K562 (cell line): ENCODE measurements around the gene SNRPF. TPM values are rescaled to one million over a fixed set of nuclear protein-coding genes. Genes with fewer than 3 reads are reported as not detected.

Experiments used
- ATAC-seq: fragments of 200-7000 bp; cut with Tn5 transposase; 3 replicates; pipeline ENCODE4 v1.9.1; 2020; ENCODE audit warnings: moderate library complexity
- Bru-seq: library from RNA; stranded (reverse); fragments of 400-500 nt; gene quantifications from one replicate; lab custom pipeline; 2021; lab: Mats Ljungman, UMichigan
- BruChase-seq, 2 experiments: library from RNA; stranded (reverse); fragments of 400-500 nt; gene quantifications; one replicate each; lab custom pipeline; 2021; lab: Mats Ljungman, UMichigan
- BruUV-seq: library from RNA; stranded (reverse); fragments of 400-500 nt; replicated peaks from 2 replicates; lab custom pipeline; 2021; lab: Mats Ljungman, UMichigan
- CTCF ChIA-PET: fragments of 300-600 bp; formaldehyde crosslinking; extraction: SDS; loops from one replicate; lab custom pipeline; 2021; ENCODE audit warnings: low intra/inter-chr PET ratio; lab: Yijun Ruan, JAX
- POLR2A ChIA-PET: fragments of 300-600, 350-650 bp; sonication (Branson Sonifier 250); formaldehyde crosslinking; extraction: SDS; loops from one replicate; lab custom pipeline; 2021; ENCODE audit warnings: antibody characterized with exemption, inconsistent platforms; lab: Yijun Ruan, JAX
- DNase-seq, 4 experiments: peaks; one replicate each; pipeline versions ENCODE4 v3.0.0 to v3.0.0-alpha.2; 2011 to 2018; ENCODE audit warnings: low spot score in 3 of 4, mixed read lengths in 3 of 4; ENCODE audit errors: extremely low read depth in 1 of 4
- FAIRE-seq: peaks from 2 replicates; lab custom pipeline; 2011; peaks lifted over from hg19 to GRCh38; lab: Jason Lieb, UNC
- H2AFZ ChIP-seq: 2 replicates; pipeline ENCODE4 v1.6.0; 2011; ENCODE audit warnings: low read depth, low read length, control low read depth, inconsistent platforms
- H3K27ac ChIP-seq: fragments of 200-600 bp; 3 replicates; pipeline ENCODE4 v1.8.0; 2011; ENCODE audit warnings: low read depth, mild to moderate bottlenecking, control low read depth, inconsistent platforms, low read length, moderate library complexity, mixed read lengths; ENCODE audit errors: extremely low read depth
- H3K27me3 ChIP-seq, 2 experiments: fragments of 300-600 bp in 1 of 2; 2 replicates in 1 of 2; 3 replicates in 1 of 2; pipeline versions ENCODE4 v1.6.0 to v1.8.0; 2011; ENCODE audit warnings: inconsistent platforms in 2 of 2, low read length in 2 of 2, mild to moderate bottlenecking in 1 of 2, mixed read lengths in 1 of 2, moderate library complexity in 1 of 2; ENCODE audit not compliant: control insufficient read depth in 2 of 2, insufficient read depth in 2 of 2
- H3K36me3 ChIP-seq: fragments of 300-600 bp; 3 replicates; pipeline ENCODE4 v1.8.0; 2011; ENCODE audit warnings: mild to moderate bottlenecking, low read length, inconsistent platforms; ENCODE audit not compliant: control insufficient read depth, insufficient read depth
- H3K4me1 ChIP-seq, 2 experiments: fragments of 200-600 bp in 1 of 2; replicated peaks in 1 of 2; 2 replicates in 1 of 2; 3 replicates in 1 of 2; pipeline versions ENCODE4 v1.5.1 to v1.8.0; 2011; ENCODE audit warnings: inconsistent platforms in 2 of 2, low read length in 2 of 2, mild to moderate bottlenecking in 1 of 2, mixed read lengths in 1 of 2, moderate library complexity in 1 of 2; ENCODE audit not compliant: control insufficient read depth in 2 of 2, insufficient read depth in 2 of 2
- H3K4me2 ChIP-seq: 2 replicates; pipeline ENCODE4 v1.6.1; 2011; ENCODE audit warnings: low read length, control low read depth, inconsistent platforms, mixed read lengths; ENCODE audit not compliant: insufficient read depth
- H3K4me3 ChIP-seq: fragments of 200-600 bp; sonication (generic), shearing (Covaris generic); 2 replicates; pipeline ENCODE4 v1.5.1; 2016; ENCODE audit warnings: control low read depth, inconsistent platforms
- H3K79me2 ChIP-seq: fragments of 200-600 bp; 3 replicates; pipeline ENCODE4 v1.8.0; 2011; ENCODE audit warnings: low read length, inconsistent platforms; ENCODE audit not compliant: control insufficient read depth, insufficient read depth
- H3K9ac ChIP-seq, 2 experiments: 2 replicates each; pipeline versions ENCODE4 v1.6.0 to v1.6.1; 2011; ENCODE audit warnings: low read depth in 2 of 2, low read length in 2 of 2, control low read depth in 1 of 2, inconsistent platforms in 1 of 2, mild to moderate bottlenecking in 1 of 2, mixed read lengths in 1 of 2; ENCODE audit not compliant: insufficient read depth in 1 of 2
- H3K9me1 ChIP-seq: one replicate; pipeline ENCODE4 v1.6.0; 2011; ENCODE audit warnings: inconsistent platforms, mild to moderate bottlenecking, low read length, moderate library complexity; ENCODE audit not compliant: control insufficient read depth, insufficient read depth
- H3K9me3 ChIP-seq: replicated peaks from 2 replicates; pipeline ENCODE4 v1.5.1; 2011; ENCODE audit warnings: low read depth, low read length, inconsistent platforms; ENCODE audit not compliant: control insufficient read depth, insufficient read depth
- H4K20me1 ChIP-seq: replicated peaks from 2 replicates; pipeline ENCODE4 v1.6.1; 2011; ENCODE audit warnings: low read length, inconsistent platforms, mixed read lengths; ENCODE audit not compliant: control insufficient read depth, insufficient read depth
- ASH1L ChIP-seq: fragments of 450-650 bp; IDR thresholded peaks from 2 replicates; pipeline ENCODE4 v1.6.1; 2018; ENCODE audit warnings: borderline replicate concordance, mild to moderate bottlenecking, low read depth; ENCODE audit not compliant: partially characterized antibody
- CREB1 ChIP-seq, 2 experiments: sonication (generic) in 1 of 2; formaldehyde crosslinking in 1 of 2; IDR thresholded peaks; 2 replicates each; pipeline versions ENCODE4 v1.6.1 to v1.8.0; 2012 to 2022; ENCODE audit warnings: inconsistent platforms in 1 of 2, mild to moderate bottlenecking in 1 of 2, missing genetic modification reagents in 1 of 2, moderate library complexity in 1 of 2
- CTBP1 ChIP-seq: fragments of 450-650 bp; IDR thresholded peaks from 2 replicates; pipeline ENCODE4 v1.6.1; 2016; ENCODE audit warnings: borderline replicate concordance
- E2F3 ChIP-seq: fragments of 250-450 bp; sonication (Bioruptor Pico); IDR thresholded peaks from 2 replicates; pipeline ENCODE4 v1.4.0; 2020; ENCODE audit warnings: mild to moderate bottlenecking
- NFYB ChIP-seq: IDR thresholded peaks from 2 replicates; pipeline ENCODE4 v1.6.1; 2011; ENCODE audit warnings: mild to moderate bottlenecking, moderate library complexity; ENCODE audit not compliant: insufficient read length; ENCODE audit errors: extremely low read depth
- PHTF2 ChIP-seq: fragments of 250-450 bp; sonication (Bioruptor Pico); IDR thresholded peaks from 2 replicates; pipeline ENCODE4 v1.5.0; 2021; ENCODE audit warnings: mild to moderate bottlenecking
- POLR2G ChIP-seq: fragments of 200-400 bp; formaldehyde crosslinking; IDR thresholded peaks from 2 replicates; pipeline ENCODE4 v1.6.1; 2017; ENCODE audit warnings: low read depth, mild to moderate bottlenecking, antibody characterized with exemption, low read length, moderate library complexity
- RBFOX2 ChIP-seq: fragments of 200-400 bp; formaldehyde crosslinking; IDR thresholded peaks from 2 replicates; pipeline ENCODE4 v1.6.1; 2017; ENCODE audit warnings: low read depth, mild to moderate bottlenecking, low read length, moderate library complexity
- SPI1 ChIP-seq: IDR thresholded peaks from 2 replicates; pipeline ENCODE4 v1.6.1; 2011; ENCODE audit warnings: low read depth, low read length, control low read depth, borderline replicate concordance
- WGBS: fragments of 100-300 bp; shearing (Covaris generic); methylation state at CpG from one replicate; pipeline ENCODE4 v1.1.6; 2016; ENCODE audit warnings: low coverage, mixed read lengths; ENCODE audit not compliant: insufficient coverage; ENCODE audit errors: missing lambda C conversion rate; 5-methylcytosine and 5-hydroxymethylcytosine counted together
- in situ Hi-C: fragments of 300-500 bp; cut with MboI; formaldehyde crosslinking; loops from 4 replicates; pipeline ENCODE4 v1.15.0; 2018; ENCODE audit warnings: inconsistent platforms, mixed read lengths
- intact Hi-C: fragments of 100-400 bp; cut with micrococcal nuclease; formaldehyde crosslinking; loops from 2 replicates; pipeline ENCODE4 v1.14.2; 2022
- long read RNA-seq, 3 experiments: library from polyadenylated mRNA in 2 of 3; library from RNA in 1 of 3; unstranded in 2 of 3; stranded (forward) in 1 of 3; transcript quantifications; one replicate each; pipeline ENCODE4 v2.0.0, GENCODE V29; 2019 to 2022
- polyA minus RNA-seq, 3 experiments: library from RNA; depleted of rRNA, polyadenylated mRNA; stranded (reverse); fragments of >200 nt; gene quantifications; 2 replicates each; pipeline ENCODE4 v1.2.3, GENCODE V29; 2011
- polyA plus RNA-seq, 8 experiments: library from polyadenylated mRNA; depleted of rRNA in 4 of 8; stranded (reverse) in 5 of 8; unstranded in 3 of 8; fragments of >200 nt; fragmentation: Nextera tagmentation in 2 of 8; fragmentation: Illumina TruSeq in 1 of 8; extraction: Ambion mirVana in 2 of 8; extraction: Trizol in 1 of 8; gene quantifications; 2 replicates each; pipeline versions ENCODE4 v1.2.1 to v1.2.3, GENCODE V29; 2011 to 2014; ENCODE audit warnings: inconsistent platforms in 1 of 8, missing spikeins in 1 of 8
- total RNA-seq, 7 experiments: library from RNA; depleted of rRNA in 6 of 7; stranded (reverse); fragments of >200 nt in 6 of 7; fragmentation: Illumina TruSeq in 2 of 7; extraction: Trizol in 2 of 7; gene quantifications; 2 replicates each; pipeline versions ENCODE4 v1.2.1 to v1.2.3, GENCODE V29; 2011 to 2021; ENCODE audit warnings: low replicate concordance in 1 of 7
- TF ChIP-seq, protein P1 (sequence below): IDR thresholded peaks from 2 replicates; pipeline ENCODE4 v1.6.1; 2011; ENCODE audit warnings: borderline replicate concordance, low read depth, mild to moderate bottlenecking, moderate library complexity, low read length; ENCODE audit not compliant: insufficient read depth, poor library complexity, severe bottlenecking
- TF ChIP-seq, protein P2 (sequence below): sonication (generic); formaldehyde crosslinking; IDR thresholded peaks from 2 replicates; pipeline ENCODE4 v1.9.0; 2022; ENCODE audit warnings: mild to moderate bottlenecking, missing genetic modification reagents

SNRPF gene
- 9.0 and 33.7 TPM in 2 replicates for total RNA-seq (2011; cell fraction: chromatin; rRNA removed; ENCODE audit: low replicate concordance)
- 10.5 and 13.9 TPM in 2 replicates for total RNA-seq (2011; cell fraction: nucleolus; rRNA removed)
- 25.7 and 45.3 TPM in 2 replicates for total RNA-seq (2011; cell fraction: nucleoplasm; rRNA removed)
- total RNA-seq (2014; rRNA removed) (70.4 and 83.6 TPM in 2 replicates), total RNA-seq (2014; rRNA removed; fragmentation: Illumina TruSeq; extraction: Trizol) (99.2 and 103 TPM in 2 replicates), total RNA-seq (2015; rRNA removed; fragmentation: Illumina TruSeq; extraction: Trizol) (104 and 118 TPM in 2 replicates), total RNA-seq (2021) (66.1 and 67.0 TPM in 2 replicates), polyA plus RNA-seq (2011; rRNA removed) (37.9 and 54.6 TPM in 2 replicates), polyA plus RNA-seq (2014; fragmentation: Illumina TruSeq; extraction: Trizol) (91.4 and 93.6 TPM in 2 replicates), polyA plus RNA-seq (2014; fragmentation: Nextera tagmentation; extraction: Ambion mirVana) (100 to 1,000 TPM; 181 to 205 TPM), polyA plus RNA-seq (2014; rRNA removed) (76.0 and 80.5 TPM in 2 replicates), polyA minus RNA-seq (2011; rRNA and poly(A)+ RNA removed) (21.5 and 26.0 TPM in 2 replicates), Bru-seq, nascent RNA (percentile 88 among the genes with signal in this experiment), BruChase-seq, experiment 1, labeled RNA remaining after a 2-hour chase (percentile 90 among the genes with signal in this experiment), BruChase-seq, experiment 2, labeled RNA remaining after a 6-hour chase (percentile 86 among the genes with signal in this experiment)
- polyA plus RNA-seq (2011; cell fraction: cytosol; rRNA removed), result 20.2 and 20.6 TPM in 2 replicates
- polyA plus RNA-seq (2011; cell fraction: nucleus; rRNA removed), result 16.8 and 27.8 TPM in 2 replicates
- 49.0 and 177 TPM in 2 replicates for polyA plus RNA-seq (2012)
- 11.4 and 20.6 TPM in 2 replicates for polyA minus RNA-seq (2011; cell fraction: cytosol; rRNA and poly(A)+ RNA removed)
- polyA minus RNA-seq (2011; cell fraction: nucleus; rRNA and poly(A)+ RNA removed), result 13.6 and 22.9 TPM in 2 replicates
- long read RNA-seq, experiment 1, transcript SNRPF-201 (4 exons, 1,389 nt), result major isoform, 469 of 519 reads
- long read RNA-seq, experiment 1, partial matches to known transcripts, result 45 of 519 reads
- long read RNA-seq, experiment 1, other reads (novel, unspliced or antisense), result 3 of 519 reads
- long read RNA-seq, experiment 2, transcript SNRPF-201 (4 exons, 1,389 nt), result major isoform, 347 of 360 reads
- long read RNA-seq, experiment 2, partial matches to known transcripts, result 6 of 360 reads
- long read RNA-seq, experiment 2, other reads (novel, unspliced or antisense), result 6 of 360 reads
- long read RNA-seq, experiment 3, transcript SNRPF-201 (4 exons, 1,389 nt), result major isoform, 293 of 296 reads
- long read RNA-seq, experiment 3, partial matches to known transcripts, result 0 of 296 reads
- long read RNA-seq, experiment 3, other reads (novel, unspliced or antisense), result 3 of 296 reads

DNA sequence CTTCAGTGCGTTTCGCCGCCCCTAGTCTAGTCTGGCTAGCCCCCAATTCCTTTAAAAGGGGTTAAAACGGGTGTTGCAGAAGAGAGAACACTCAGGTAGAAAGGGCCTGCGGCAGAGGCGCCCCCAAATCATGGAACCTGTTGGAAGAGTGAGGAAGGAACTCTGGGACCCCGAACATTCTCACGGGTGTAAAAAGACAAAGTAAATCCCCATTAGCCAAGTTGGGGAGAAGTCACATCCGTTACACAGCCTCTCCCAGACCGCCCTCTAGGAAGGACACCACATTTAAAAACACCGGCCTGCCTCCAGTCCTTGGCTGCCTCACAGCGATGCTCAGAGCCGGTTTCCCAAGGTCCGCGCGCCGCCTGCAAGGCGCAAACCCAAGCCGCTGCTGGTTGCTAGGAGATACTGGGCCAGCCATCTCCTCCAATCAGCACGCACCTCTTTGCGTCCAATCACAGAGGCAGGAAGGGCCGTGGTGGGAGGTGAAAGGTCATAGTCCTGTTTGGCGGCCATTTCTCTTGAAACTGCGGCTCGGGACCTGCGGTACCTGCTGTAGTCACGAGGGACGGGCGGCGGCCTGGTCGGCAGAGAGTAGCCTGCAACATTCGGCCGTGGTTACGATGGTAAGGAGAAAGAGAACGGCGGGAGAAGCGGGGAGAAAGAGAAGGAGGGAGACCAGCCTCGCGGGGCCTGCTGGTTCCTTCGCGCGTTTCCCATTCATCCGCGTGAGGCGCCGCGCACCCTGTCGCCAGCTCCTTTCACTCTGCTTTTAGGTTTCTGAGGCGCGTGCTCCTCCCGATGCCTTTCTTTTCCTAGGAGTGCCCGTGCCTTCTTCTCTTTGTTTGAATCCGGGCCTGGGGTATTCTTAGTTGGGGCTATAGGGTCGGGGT is at the start of gene SNRPF:
SNRPF (plus strand) TSS at position 502 of the 893 bp plus-strand sequence; CDS start at position 624, 122 bp downstream.
- H2AFZ ChIP-seq, result peak within 1 kb of the TSS; percentile 95
- WGBS, result 6% methylated on average over 53 of the region's 54 CpGs
- peaks cover 53% of the 10 kb centered on the region for H3K79me2 ChIP-seq
- H3K4me1 ChIP-seq, result peaks cover 0 to 7% of the 10 kb centered on the region in 2 experiments; a peak in 3 of 5 replicates
- in situ Hi-C loops, result no loop called here
- H4K20me1 ChIP-seq, result 0 out of 2 replicates have a peak, but pooled peaks cover 3% of the 10 kb centered on the region
- ATAC-seq (peak; percentile 96), FAIRE-seq (peak; percentile 97), DNase-seq (peak; percentile 97 to 100 (median 100))
- H3K4me2 ChIP-seq, result peak within 1 kb of the TSS; percentile 92
- H3K9me3 ChIP-seq, result no peaks in the 10 kb centered on the region; the same call in 1 of the 2 replicates
- ChIA-PET CTCF (no interaction called here), POLR2A (interaction anchor here (0.7 to 1.1 kb wide), 3 partner anchors 9 to 19 kb away, joined by 3 to 4 read pairs (median 3); no protein-coding TSS in a partner anchor)
- peak within 1 kb of the TSS; percentile 93 for H3K9ac ChIP-seq
- no peaks in the 10 kb centered on the region for H3K9me1 ChIP-seq
- H3K27me3 ChIP-seq, result no peaks in the 10 kb centered on the region; a peak in 1 of 5 replicates
- peaks cover 37% of the 10 kb centered on the region for H3K36me3 ChIP-seq
- intact Hi-C loops, result loop anchor here (2.0 kb wide), 1 partner anchor 186 kb away; no protein-coding TSS in a partner anchor
- peak within 1 kb of the TSS; percentile 92 for H3K27ac ChIP-seq
- peak within 1 kb of the TSS; percentile 78 for H3K4me3 ChIP-seq
- BruUV-seq, result no TSS peak
- TF ChIP-seq, protein P1, sequence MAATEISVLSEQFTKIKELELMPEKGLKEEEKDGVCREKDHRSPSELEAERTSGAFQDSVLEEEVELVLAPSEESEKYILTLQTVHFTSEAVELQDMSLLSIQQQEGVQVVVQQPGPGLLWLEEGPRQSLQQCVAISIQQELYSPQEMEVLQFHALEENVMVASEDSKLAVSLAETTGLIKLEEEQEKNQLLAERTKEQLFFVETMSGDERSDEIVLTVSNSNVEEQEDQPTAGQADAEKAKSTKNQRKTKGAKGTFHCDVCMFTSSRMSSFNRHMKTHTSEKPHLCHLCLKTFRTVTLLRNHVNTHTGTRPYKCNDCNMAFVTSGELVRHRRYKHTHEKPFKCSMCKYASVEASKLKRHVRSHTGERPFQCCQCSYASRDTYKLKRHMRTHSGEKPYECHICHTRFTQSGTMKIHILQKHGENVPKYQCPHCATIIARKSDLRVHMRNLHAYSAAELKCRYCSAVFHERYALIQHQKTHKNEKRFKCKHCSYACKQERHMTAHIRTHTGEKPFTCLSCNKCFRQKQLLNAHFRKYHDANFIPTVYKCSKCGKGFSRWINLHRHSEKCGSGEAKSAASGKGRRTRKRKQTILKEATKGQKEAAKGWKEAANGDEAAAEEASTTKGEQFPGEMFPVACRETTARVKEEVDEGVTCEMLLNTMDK, result peak; percentile 9
- TF ChIP-seq CTBP1 (peak; percentile 76), POLR2G (peak; percentile 92), NFYB (peak; percentile 92), RBFOX2 (peak; percentile 95), E2F3 (CRISPR knock-in tag) (no peak; the same call in 1 of the 2 replicates), CREB1 (IDR thresholded peaks at IDR 0.05) (no peak), CREB1 (CRISPR knock-in tag; IDR thresholded peaks at IDR 0.05) (peak; percentile 35; the same call in 1 of the 2 replicates), ASH1L (peak; percentile 88), SPI1 (no peak), PHTF2 (CRISPR knock-in tag) (no peak)
- TF ChIP-seq, protein P2, sequence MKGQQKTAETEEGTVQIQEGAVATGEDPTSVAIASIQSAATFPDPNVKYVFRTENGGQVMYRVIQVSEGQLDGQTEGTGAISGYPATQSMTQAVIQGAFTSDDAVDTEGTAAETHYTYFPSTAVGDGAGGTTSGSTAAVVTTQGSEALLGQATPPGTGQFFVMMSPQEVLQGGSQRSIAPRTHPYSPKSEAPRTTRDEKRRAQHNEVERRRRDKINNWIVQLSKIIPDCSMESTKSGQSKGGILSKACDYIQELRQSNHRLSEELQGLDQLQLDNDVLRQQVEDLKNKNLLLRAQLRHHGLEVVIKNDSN (CRISPR knock-in tag), result peak; percentile 67
